ENCODE results near the gene STRN. TPM values are rescaled to one million over a fixed set of nuclear protein-coding genes. Genes with fewer than 3 reads are reported as not detected.

Gene STRN, protein sequence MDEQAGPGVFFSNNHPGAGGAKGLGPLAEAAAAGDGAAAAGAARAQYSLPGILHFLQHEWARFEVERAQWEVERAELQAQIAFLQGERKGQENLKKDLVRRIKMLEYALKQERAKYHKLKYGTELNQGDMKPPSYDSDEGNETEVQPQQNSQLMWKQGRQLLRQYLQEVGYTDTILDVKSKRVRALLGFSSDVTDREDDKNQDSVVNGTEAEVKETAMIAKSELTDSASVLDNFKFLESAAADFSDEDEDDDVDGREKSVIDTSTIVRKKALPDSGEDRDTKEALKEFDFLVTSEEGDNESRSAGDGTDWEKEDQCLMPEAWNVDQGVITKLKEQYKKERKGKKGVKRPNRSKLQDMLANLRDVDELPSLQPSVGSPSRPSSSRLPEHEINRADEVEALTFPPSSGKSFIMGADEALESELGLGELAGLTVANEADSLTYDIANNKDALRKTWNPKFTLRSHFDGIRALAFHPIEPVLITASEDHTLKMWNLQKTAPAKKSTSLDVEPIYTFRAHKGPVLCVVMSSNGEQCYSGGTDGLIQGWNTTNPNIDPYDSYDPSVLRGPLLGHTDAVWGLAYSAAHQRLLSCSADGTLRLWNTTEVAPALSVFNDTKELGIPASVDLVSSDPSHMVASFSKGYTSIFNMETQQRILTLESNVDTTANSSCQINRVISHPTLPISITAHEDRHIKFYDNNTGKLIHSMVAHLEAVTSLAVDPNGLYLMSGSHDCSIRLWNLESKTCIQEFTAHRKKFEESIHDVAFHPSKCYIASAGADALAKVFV
- total RNA-seq (2022; extraction: Qiagen RNA extraction; ENCODE audit: low read depth): 11.8 to 21.2 TPM (median 16.1 TPM) in 5 replicates

GRCh38 chr2:36966370-36967235 lies at the start of gene STRN:
TSS of gene STRN (minus strand) at chr2:36966536. CDS start at chr2:36966463, 73 bp downstream.

Other genes starting within 250 kb of the STRN start
- 5.5 to 9.0 TPM (median 7.4 TPM) in 5 replicates for gene HEATR5B, start 117.8 kb upstream of the STRN start, total RNA-seq (2022; extraction: Qiagen RNA extraction; ENCODE audit: low read depth)
- gene GPATCH11, start 118.0 kb upstream of the STRN start, total RNA-seq (2022; extraction: Qiagen RNA extraction; ENCODE audit: low read depth): 7.9 to 13.8 TPM (median 9.8 TPM) in 5 replicates
- 19.6 to 30.3 TPM (median 25.3 TPM) in 5 replicates for gene EIF2AK2, start 190.4 kb upstream of the STRN start, total RNA-seq (2022; extraction: Qiagen RNA extraction; ENCODE audit: low read depth)
- gene SULT6B1, start 222.1 kb upstream of the STRN start, total RNA-seq (2022; extraction: Qiagen RNA extraction; ENCODE audit: low read depth): not detected in 5 replicates
- gene CEBPZOS, start 230.0 kb upstream of the STRN start, total RNA-seq (2022; extraction: Qiagen RNA extraction; ENCODE audit: low read depth): 39.2 to 55.1 TPM (median 41.6 TPM) in 5 replicates